GM19238 (cell line): ENCODE data around the gene CRK.
A peak's percentile ranks its signal among the peaks of the same experiment; 100 is the strongest.

ENCODE experiments used
- DNase-seq: peaks from one replicate; pipeline ENCODE4 v3.0.0; 2011; ENCODE audit warnings: low spot score; ENCODE audit not compliant: insufficient read length

CRK gene

DNA sequence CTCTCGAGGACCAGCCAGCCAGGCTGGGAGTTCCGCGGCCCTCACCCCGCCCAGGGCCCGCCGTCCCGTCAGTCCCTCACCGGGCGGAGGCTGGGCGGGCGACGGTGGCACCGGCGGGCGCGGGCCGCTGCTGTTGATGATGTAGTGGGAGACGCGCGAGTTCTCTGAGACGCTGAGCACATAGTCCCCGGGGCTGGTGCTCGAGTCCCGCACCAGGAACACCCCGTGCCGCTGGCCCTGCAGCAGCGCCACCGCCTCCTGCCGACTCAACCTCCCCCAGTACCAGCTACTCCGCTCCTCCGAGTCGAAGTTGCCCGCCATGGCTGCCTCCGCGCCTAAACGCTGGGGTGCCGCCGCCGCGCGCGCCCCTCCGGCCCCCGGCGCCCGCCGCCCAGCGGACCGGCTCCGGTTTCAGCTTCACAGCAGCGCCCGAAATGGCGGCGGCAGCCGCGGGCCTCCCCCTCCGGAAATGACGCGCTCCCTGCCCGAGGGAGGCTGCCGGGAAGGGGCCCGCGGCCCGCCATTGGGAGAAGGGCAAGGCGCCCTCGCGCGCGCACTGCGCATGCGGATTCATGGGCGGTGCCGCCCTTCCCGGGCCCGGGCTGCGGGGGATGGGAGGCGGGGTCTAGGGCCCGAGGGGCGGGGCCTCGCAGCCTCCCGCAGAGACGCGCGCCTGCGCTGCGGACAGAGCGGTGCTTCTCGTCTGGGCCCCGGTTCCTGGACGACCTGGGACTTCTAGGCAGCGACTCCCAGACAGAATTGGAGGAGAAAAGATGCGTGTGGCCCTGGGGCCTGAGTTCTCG lies at the start of gene CRK:
Gene CRK, minus strand, starts transcription at position 436 of the 803 bp plus-strand sequence. Its CDS starts 115 bp downstream, at position 321.
- peak; percentile 99 for DNase-seq

DNA sequence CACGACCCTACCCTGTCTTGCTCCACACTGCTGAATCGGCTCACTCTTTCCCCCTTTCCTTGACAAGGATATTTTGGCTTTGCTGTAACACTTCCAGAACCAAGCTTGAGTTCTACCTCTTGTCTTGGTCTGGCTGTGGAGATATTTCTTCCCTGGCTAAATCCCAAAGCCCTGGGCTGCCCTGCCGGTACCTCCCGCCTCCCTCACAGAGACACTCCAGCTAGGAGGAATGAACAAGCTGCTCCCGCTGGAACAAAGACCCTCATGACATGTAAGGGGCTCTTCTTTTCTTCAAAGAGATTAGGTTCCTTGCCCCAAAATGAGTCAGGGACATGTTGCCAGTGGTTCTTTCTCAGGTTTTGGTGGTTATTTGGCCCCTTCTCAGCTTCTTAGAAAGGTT lies 49.6 kb upstream of the CRK start:
- DNase-seq, result no peak

DNA sequence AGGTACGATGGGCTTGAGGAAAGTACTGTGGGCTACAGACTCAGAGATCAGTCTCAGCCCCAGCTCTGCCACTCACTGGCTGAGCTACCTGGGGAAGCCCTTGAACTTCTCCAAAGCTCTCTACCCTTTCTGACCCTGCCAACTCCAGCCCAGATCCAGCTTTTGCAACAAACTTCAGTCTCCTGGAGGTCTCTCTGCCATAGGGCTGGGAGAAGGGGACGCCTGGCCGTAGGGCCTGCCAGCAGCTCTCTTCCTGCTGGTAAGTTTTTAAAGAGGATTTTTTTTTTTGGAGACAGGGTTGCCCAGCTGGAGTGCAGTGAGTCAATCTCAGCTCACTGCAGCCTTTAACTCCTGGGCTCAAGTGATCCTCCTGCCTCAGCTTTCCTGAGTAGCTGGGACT lies 48.8 kb upstream of the CRK start:
- no peak for DNase-seq

DNA sequence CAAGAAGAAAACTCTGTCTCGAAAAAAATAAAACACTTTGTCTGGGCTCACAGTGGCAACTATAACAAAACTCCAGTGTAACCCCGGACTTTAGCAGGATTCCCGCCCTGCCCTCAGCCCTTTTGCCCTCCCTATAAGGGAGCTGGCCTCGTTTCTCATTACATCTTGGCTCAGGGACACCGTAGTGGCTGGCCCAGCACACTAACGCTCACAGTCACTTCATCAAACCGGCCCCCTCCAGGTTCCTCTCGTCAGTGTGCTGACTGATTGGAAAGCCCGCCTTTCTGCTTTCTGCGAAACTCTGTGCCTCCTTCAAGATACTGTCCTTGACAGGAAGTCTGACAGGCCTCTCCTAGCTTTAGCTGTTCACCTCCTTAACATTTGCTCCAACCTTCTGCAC lies 47.7 kb upstream of the CRK start:
- DNase-seq, result no peak

DNA sequence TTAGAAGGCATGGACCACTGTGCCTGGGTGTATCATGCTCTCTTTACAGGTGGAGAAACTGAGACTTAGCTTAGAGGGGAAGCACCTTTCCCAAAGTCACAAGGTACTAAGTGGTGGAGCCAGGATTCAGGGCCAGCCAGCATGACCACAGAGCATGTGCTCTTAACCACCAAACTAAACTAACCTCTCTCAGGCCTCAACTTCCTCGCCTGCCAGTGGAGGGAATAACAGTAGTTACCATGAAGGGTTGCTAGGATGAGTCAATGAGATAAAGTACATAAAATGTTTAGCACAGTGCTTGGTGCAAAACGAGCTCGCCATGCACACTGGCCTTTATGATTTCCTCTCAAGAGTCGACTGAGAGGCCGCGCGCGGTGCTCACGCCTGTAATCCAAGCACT lies 42.8 kb upstream of the CRK start:
- DNase-seq, result no peak

DNA sequence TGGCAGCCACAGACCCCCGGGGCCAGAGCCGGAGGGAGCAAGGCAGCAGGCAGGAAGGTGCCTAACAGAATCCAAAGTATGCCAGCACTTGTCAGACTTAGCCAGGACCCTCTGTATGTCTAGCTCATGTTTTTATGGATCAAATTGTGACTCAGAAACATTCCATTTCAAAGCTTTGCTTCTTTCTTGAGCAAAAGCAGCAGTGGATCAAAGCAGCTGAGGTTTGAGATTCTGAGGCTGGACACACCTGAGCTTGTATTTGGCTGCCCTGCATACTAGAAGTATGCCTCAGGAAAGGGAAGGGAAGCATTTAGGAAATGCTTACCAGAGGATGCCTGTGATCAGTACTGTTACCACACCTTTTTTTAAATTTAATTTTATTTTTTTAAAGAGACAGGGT lies 42.2 kb upstream of the CRK start:
- no peak for DNase-seq

DNA sequence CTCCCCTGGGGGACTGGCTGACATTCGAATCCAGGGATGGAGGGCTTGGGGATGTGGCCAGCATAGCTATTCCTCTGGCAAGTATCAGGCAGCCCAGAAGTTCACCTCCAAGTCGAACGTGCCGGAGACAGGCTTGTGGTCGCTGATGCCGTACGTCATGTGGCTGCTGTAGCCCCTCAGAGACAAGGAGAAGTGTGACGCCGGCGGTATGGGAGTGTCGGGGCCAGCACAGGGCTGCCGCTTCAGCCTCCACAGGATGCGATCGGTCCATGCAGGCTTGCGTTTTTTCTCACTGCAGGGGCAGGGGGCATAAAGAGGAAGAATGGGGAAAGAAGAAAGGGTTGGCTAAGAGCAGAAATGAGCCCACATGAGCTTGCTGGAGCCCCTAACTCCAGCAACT lies 41.8 kb upstream of the CRK start:
- no peak for DNase-seq

DNA sequence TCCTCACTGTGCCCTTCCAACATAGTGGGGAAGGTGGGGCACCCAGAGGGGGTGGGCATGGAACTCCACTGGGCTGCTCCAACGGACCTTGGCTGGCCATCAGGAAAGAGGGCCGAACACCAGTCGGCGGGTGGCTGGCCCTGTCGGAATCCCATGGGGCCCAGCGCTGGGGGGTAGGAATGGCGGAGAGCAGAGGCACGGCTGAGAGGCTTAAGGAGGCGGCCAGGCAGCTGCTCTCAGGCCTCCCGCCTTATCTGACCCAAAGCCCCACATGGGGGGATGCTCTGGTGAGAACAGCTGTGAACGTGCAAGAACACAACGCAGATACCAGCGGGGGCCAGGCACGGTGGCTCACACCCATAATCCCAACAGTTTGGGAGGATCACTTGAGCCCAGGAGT lies 40.8 kb upstream of the CRK start:
- DNase-seq, result no peak

DNA sequence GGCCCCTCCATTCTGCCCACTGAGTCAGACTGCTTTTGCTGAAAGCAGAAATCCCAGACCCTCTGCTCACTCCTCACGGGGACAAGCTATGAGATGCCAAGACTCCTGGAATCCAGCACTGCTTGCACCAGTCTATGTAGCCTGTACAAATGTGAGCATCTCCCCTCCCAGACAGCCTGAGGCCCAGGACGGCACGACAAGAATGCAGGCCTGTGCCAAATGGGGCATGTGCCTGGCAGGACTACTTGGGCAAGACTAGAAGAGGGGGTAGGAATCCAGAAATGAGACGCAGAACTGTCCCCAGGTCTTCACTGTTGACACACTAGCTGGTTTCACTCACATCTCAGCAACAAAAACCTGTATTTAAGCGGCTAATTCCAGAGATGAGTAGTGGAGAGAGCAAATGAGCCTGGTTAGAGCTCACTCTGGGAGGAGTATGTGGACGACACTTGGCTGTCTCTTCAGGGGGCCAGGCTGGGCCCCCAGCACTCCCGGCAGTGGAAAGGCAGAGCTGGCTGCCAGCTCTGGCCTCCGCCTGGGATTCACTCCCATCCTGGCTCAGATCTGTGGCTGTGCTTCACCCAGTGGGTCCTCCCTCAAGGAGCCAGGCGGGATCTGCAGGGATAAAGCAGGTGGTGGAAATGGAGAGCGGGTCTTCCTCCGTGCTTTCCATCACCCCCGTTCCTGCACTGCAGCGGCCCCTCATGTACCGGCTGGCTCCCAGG lies 39.4 kb upstream of the CRK start:
- no peak for DNase-seq

DNA sequence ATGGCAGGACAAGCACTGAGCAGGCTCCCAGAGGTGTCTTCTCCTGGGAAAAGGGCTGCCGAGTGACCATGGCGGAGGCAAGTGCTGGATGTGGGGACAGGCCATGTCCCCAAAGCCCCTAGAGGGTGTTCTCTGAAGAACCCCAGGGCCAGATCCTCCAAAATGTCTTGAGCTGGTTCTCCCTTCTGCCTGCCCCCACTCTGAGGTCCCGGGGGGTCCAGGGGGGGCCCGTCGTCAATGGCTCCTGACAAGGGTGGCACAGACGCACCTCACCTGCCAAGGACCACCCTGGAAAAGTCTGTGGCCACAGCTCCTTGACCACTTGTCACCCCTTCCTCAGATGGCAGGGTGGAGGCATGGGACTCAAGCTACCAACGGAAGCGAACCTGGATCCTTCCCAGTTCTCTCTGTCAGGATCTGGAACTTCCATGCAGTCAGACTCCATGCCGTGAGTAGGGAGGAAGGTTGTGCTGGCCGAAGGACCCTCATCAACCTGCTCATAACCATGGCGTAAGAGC lies 38.8 kb upstream of the CRK start:
- DNase-seq, result no peak

DNA sequence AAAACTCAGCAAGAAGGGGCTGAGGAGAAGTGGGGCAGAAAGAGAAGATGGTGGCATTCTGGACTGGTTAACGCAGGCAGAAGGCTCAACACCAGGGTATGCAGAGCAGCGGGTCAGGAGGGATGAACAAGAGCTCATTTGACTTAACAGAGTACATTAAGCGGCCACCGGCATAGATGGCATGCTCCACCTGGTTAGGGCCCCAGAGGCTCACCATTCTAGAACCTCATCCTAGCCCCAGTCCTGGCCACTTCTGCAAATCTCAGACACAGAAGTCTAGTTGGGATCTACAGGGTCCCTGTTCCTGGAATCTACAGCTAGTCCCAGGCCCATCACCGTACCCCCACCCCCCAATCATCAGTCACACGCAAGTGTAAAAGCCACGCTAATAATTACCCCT lies 38.2 kb upstream of the CRK start:
- no peak for DNase-seq

DNA sequence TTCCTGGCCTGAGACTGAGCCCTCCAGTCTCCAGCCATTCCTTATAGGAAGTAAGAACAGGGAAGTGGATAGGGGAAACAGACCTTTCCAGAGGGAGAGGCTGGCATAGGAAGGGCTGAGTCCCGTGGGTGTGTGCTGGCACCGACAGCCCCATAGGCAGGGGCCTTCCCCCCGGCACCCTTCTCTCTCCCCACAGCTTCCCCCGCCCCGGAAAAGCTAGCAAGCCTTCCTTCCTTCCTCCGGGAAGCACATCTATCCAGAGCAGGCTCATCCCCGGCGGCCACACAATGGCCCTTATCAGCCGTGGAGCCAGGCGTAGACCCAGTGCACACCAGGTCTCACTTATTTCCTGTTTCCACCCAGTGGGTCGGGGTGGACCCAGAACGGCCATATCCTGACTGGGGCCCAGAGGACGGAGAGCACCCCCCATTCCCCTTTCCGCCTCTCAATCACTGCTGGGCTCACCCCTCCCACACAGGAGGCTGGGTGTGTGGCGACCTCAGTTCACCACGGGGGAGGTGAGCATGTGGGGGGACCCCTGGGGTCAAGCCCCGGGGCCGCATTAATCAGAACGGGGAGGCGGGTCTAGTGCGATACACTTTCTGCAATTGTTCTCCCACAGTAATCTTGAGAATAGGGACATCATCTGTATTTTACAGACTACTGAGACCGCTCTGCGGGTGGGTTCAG lies 37.4 kb upstream of the CRK start:
- DNase-seq, result no peak

DNA sequence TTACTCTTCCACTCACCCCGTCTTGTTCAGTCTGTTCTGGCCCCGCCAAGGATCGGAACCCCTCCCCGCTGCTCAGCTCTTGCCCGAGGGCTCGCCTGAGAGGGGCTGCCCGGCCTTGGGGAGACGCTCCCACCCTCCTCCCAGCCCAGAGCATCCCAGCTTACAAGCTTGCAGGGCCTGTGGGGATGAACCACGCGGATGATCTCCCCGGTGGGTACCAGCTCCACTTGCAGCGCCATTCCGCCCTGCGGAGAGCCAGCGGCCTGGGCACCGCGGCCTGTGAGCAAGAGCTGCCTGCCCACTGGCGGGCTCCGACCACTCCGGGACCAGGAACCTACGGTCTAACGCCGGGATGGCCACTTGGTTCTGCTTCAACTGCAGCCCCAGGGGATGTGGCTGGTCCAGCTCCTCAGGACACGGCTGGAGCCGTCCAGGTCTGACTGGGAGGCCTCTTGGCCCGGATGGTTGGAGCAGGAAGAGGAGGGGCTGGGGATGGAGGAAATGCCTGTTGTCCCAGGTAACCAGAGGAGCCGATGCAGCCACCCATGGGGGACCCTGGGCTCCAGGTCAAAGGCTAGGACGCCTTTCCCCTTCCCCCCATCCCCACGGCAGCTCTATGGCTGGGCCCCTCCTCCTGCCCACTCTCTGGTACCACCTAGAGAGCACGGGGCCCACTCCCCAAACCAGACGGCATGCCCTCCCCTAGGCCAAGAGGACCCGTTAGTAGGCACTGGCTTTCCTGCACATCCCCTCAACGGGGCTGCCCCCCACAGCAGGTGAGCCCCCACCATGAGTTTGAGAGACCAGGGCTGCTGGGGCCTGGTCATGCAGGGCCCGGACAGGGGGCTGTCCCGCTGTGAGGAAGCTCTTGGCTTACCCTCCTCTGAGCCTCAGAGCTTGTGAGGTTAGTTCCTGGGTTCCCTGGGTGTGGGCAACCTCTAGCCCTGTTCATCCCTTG lies 36.5 kb upstream of the CRK start, which contains the start of gene MYO1C:
Gene MYO1C, minus strand, starts transcription at position 438 of the 958 bp plus-strand sequence. Its CDS starts 199 bp downstream, at position 239.
- no peak for DNase-seq

DNA sequence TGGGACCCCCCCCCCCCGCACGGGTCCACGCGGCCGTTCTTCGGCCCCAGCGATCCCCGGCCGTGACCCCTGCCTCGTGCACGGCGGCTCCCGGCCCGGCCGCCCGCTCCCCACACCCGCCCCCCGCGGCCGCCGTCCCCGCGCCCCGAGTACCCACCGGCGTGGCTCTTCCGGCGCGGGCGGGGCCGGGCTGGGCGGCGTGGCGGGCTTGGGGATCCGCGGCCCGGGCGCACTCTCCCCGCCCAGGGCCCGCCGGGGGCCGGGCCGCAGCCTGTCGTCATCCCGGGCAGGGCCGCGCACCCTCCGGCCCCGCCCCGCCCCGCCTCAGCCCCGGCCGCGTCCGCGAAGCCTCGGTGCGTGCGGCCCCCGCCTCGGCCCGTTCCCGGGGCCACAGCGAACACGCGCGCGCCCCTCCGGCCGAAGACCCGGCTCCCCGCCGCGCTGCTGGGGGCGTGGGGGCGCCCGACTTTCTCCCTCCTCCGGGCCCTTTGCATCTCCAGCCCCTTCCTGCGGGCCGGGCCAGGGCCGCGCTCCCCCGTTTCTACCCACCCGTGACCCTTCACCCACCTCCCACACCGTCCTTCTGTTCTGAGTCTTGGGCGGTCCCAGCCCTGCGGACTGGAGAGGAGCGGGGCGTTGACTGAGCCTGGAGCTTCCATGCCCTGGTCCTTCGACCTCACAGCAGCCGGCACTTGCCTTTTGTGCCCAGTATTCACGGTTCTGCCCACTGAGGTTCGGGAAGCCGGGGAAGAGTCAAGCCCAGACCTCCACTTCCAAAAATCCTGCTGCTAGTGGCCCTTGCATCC lies 35.6 kb upstream of the CRK start:
- peak; percentile 92 for DNase-seq

DNA sequence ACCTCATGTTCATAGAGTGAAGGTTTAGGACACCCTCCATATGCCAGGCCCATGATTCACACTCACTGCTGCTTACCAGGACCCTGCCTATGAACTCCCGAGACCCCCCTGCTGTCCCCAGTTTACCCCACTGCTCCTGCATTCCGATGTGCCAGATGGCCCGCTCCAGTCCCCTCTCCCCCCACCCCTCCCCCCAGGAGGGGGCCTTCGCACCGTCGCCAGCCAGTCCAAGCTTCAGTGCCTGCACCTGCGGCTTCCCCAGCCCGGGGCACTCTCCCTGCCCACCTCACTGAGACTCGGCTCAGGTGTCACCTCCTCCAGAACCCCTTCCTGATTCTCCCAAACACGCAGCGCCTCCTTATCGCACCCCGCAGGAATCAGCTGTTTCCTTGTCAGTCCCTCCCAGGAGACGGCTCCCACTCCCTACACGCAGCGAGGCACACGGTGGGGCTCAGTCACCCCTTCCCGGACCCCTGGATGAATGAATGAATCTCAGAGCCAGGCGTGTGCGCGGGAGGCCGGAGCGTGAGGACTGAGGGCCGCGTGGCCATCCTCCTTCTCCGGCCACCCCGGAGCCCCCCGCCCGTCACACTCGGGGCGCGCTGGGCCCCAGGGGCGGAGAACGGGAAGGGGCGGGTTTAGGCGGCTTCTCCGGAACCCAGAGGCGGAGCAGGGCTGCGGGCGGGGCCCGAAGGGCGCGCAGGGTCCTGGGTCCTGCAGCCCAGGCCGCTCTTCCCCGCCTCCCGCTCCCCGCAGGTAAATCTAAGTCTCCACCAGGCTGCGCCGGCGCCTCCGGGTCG lies 34.8 kb upstream of the CRK start:
- peak; percentile 91 for DNase-seq

DNA sequence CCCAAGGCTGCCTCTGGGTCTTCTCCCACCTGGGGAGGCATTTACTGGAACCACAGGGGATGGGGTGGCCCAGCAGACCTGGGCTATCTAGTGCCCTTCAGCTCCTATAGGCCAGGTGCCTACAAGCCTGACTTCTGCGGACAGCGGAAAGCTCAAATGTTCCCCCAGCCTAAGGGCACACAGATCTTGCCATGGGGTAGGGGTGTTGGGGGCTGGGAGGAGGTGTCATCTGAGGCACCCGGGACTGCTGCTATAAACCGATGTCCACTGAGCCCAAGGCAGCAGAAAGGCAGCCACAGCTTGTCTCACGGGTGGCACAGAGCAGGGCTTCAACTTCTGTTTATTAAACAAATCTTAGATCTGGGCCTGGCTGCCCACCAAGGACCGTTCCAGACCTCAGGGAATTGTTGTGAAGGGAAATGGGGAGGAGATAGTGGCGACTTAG lies 32.8 kb upstream of the CRK start:
- DNase-seq, result no peak

DNA sequence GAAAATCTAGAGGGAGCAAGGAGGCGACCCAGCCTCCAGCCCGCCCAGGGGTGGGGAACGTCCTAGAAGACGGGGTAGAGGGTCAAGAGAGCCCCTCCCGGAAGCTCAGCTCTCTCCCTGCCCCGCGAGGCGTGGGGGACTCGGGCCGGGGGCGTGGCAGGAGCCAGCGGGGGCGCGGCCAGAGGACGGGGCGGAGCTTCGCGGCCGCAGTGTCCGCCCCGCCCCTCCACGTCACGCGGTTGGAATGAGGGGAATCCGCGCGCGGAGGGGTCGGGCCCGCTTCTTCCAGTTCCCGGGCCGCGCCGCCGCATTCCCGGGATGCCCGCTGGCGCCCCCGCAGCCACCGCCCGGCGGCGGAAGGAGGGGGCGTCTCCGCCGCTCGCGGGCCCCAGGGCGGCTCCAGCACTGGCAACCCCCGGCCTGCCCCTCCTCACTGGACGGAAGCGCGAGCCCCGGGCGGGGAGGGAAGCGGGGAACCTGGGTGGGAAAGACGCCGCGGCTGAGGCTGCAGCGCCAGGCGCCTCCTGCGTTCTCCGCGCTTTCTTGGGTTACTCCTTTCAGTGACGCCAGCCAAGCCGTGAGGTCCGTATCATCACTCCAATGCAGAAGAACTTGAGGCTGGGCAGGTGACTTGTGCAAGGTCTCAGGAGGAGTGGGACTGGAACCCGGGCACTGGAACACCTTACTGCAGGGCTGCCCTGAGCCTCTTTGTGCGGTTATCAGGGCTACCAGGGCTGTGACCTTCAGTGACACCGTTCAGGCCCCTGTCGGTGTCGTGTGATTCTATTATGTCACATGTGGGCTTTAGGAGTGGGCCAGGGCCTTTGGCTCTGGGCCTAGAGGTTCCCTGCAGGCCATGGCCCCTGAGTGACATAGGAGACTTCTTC lies 32.1 kb upstream of the CRK start:
- DNase-seq, result peak; percentile 79
